Measurements from ENCODE around the gene COL25A1. TPM values are rescaled to one million over a fixed set of nuclear protein-coding genes. Genes with fewer than 3 reads are reported as not detected.
"Not testable (repeated sequence)": the region's sequence is repeated elsewhere in the genome, so short reads cannot be mapped to it uniquely, and the experiment has no call there.

The COL25A1 gene
- total RNA-seq, 1 donor from 2014 or later, result 4.0 TPM

DNA sequence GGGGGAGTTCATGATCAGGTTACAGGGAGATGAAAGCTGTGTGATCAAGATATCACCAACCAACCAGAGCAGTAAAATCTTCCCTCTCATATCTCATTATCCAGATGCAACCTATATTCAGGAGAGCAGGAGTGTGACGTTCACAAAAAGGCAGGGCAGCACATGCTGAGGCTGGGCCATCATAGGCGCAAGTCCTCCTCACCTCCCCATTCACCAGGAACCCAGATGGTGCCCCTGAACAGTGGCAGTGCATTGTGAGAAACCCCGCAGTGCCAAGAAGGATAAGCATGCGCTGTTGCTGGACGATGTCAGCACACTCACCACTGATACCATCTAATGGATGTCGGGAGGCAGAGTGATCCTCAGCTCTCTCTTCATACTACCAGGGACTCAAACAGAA, 170.9 kb downstream of the COL25A1 start:
- DNase-seq (ENCODE audit: low read depth, low spot score), result no peak

DNA sequence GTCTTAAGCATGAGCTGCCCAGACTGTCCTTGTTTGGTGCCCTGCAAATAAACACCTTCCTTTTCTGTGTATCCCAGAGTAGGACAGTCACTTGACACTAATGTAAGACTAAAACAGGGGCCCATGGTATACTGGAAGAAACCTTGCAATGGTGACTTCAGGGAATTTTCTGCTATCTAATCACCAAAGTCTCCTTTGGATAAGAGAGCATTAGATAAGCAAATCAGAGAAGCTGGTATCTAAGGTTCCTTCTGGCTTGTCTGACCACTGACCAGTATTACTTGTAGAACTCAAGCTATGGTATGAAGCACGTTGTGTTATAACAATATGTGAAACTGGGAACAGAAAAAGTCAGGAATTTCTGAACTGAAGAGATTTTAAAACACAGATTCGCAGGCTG, 173.9 kb downstream of the COL25A1 start:
- DNase-seq (ENCODE audit: low read depth, low spot score), result no peak

DNA sequence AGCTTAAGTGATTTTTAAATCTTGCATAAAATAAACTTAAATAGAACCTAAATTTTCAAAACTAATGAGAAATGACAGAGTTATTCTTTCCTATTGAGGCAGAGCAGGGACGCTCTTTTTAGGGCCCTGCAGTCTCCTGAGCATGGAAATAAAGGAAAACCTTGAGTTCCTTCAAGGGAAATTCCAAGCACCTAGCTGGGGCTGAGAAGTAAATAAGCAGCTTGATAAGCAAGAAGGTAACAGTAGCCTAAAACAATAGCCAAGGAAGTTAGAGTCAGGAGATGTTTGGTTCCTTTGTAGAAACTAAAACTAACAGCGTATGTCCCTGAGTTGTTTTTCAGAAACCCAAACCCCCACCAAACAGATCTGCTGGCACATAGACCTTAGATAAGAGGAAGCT, 174.6 kb downstream of the COL25A1 start:
- DNase-seq (ENCODE audit: low read depth, low spot score), result no peak

DNA sequence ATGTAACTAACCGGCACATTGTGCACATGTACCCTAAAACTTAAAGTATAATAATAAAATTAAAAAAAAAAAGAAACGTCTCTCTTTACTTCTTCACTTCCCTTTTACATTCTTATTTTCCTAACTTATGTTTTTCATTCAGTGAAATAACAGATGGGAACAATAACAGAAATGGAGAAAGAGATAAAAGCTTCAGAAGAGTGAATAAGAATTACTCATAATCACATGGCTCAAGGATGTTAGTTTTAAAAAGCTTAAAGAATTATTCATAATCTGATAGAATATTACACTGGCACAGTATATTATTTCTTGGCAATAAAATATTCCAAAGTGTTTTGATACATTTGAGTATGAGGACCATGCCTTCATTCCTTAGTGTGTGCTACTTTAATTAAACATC, 175.6 kb downstream of the COL25A1 start:
- DNase-seq (ENCODE audit: low read depth, low spot score), result no peak

DNA sequence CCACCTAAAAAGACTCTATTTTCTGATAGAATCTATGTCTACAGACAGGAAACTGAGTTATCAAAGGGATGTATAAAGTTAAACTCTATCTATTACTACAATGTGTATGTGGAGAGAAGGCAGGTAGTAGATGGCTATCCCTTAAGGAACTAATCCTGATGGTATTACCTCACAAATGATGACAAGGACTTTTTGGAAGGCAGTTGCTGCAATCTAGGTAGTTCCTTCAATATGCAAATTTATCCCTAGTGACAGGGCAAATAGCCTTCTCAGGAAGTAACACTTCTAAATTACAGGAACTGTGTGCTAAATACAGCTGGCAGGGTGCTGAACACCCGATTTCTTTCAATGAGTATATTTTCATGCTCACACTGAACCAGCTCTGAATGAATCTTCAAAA, 177.4 kb downstream of the COL25A1 start:
- no peak for DNase-seq (ENCODE audit: low read depth, low spot score)

DNA sequence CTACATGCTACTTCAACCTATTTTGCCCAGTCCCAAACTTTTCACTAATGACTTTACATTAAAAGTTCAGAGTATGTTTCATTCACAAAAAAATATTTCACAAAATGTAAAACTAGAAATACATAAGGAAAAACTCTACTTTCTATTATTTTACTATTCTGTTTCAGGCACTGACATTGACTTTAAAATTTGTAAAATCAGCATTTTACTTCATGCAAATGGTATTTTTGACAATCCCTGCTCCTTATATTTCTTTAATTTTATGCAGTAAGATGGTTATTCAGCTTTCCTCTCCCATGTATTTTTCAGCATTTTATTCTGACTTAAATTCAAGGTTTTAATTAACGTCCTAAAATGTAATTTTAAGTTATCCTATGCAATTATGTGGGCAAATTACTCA, 178.5 kb downstream of the COL25A1 start:
- no peak for DNase-seq (ENCODE audit: low read depth, low spot score)

DNA sequence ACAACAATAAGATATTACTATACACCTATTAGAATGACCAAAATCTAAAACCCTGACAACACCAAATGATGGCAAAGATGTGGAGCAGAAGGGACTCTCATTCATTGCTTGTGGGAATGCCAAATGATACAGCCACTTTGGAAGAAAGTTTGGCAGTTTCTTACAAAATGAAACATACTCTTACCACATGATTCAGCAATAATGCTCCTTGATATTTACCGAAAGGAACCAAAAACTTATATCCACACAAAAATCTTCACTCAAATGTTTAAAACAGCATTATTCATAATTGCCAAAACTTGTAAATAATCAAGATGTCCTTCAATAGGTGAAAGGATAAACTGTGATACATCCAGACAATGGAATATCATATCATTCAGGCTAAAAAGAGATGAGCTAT, 180.9 kb downstream of the COL25A1 start:
- DNase-seq (ENCODE audit: low read depth, low spot score), result no peak

DNA sequence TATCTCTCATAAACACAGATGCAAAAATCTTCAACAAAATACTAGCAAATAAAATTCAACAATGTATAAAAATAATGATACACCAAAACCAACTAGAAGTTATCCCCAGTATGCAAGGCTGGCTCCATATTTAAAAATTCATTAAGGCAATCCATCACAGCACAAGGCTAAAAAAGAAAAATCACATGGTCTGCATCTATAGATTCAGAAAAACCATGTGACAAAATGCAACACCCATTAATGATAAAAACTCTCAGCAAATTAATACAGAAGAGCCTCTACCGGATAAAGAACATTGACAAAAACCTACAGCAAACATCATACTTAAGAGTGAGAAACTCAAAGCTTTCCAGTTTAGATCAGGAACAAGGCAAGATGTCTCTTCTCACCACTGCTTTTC, 182.6 kb downstream of the COL25A1 start:
- no peak for DNase-seq (ENCODE audit: low read depth, low spot score)

DNA sequence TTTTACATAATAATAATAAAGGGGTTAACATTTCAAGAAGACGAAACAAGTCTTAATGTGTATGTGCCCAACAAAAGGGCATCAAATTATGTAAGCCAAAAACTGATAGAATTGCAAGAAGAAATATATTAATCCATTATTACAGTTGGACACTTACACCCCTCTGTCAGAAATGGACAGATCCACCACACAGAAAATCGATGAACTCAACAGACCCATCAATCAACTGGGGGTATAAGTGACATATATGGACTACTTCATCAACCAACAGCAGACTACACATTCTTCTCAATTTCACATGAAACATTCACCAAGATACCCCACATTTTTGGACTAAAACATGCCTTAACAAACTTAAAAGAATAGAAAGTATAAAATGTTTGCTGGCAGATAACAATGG, 183.8 kb downstream of the COL25A1 start:
- no peak for DNase-seq (ENCODE audit: low read depth, low spot score)

DNA sequence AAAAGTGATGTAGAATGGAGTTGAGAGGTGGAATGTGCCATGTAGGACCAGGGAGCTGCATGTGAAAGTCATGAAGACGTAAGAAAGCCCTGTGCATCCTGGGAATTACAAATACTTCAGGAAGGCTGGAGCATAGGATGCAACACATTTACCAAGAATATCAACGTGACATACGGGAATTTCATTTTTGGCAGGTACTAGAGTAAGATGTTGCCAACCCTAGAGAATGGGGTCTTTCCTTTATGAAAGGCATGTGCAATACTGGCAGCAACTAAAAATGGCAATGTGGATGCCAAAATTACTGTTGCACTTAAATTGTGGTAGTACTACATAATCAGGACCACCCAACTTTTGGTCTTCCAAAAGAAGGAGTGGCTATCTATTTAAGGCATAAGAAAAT, 188.0 kb downstream of the COL25A1 start:
- no peak for DNase-seq (ENCODE audit: low read depth, low spot score)

DNA sequence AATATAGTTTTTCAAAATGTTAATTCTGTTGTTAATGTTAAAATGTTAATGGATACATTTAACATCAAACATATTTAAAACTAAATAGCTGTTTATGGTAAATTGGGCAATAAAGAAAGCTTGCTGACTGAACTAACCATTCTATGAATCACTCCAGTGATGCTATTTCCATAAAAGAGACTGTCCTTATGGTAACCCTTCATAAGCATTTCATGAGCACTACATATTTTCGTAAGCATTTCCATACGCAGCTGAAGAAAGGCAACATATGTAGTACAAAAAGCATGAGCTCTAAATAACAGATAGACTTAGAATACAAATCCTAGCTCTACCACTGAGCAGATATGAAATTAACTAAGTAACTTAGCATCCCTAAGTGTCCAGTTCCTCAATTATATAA, 188.9 kb downstream of the COL25A1 start:
- no peak for DNase-seq (ENCODE audit: low read depth, low spot score)

DNA sequence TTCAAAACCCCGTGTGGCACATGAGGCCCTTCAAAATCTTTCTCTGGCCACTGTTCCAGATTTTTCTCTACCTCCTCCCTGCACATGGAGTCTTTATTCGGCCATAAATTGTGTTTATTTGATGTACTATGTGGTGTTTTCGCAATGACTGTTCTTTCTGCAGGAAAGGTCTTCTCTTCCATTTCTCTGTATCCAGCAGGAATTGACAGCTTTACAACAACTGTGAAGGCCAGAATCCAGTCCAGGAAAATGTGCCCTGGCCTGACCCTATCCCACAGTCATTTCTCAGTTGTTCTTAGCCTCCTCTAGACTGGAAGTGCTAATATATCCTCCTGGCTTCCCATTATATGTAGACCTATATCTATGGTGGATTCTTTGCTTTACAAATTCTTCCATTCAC, 191.4 kb downstream of the COL25A1 start:
- no peak for DNase-seq (ENCODE audit: low read depth, low spot score)

DNA sequence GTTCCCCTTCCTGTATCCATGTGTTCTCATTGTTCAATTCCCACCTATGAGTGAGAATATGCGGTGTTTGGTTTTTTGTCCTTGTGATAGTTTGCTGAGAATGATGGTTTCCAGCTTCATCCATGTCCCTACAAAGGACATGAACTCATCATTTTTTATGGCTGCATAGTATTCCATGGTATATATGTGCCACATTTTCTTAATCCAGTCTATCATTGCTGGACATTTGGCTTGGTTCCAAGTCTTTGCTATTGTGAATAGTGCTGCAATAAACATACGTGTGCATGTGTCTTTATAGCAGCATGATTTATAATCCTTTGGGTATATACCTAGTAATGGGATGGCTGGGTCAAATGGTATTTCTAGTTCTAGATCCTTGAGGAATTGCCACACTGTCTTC, 194.2 kb downstream of the COL25A1 start:
- not testable (repeated sequence) for DNase-seq (ENCODE audit: low read depth, low spot score)

DNA sequence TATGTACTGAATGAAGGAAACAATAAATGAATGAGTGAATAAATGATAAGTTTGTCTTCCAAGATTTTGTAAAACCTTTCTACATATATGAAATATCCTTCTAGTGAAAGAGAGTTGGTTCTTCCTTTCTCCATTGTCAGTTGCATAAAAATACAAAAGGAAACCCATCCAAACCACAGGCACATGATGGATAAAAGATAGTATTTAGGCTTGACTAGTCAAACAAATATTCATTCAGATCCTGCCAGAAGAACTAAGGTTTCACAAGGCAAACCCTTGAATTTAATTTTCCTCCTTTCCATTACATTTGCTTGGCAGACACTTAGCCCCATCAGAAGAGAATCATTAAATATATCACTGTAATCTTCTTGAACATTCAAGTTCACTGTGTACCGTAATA, 208.4 kb downstream of the COL25A1 start:
- DNase-seq (ENCODE audit: low read depth, low spot score), result no peak

DNA sequence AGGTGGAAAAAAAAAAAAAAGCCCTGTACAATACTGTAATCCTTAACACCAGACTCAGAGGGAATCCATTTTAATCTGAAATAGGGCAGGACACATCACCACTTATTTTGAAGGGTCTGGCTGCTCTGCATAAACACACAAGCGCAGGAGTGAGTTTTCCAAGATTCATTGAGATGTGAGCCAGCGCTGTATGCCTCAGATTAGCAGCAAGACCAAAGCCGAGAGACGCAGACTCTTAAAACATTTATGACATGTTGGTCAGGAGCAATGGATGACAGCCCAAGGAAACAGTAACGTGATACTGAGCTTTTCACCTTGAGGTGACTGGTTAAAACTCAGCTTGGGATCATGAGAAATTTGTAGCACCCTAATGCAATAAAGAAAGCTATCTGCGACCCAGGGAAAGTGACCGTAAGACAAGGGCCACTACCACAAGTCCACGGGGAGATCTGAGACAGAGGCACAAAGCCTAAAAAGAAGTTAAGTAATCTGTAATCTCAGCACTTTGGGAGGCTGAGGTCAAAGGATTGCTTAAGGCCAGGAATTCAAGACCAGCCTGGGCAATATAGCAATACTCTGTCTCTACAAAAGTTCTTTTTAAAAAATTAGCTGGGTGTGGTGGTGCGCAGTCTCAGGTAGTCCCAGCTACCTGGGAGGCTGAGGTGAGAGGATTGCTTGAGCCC, 210.6 kb downstream of the COL25A1 start:
- no peak for DNase-seq (ENCODE audit: low read depth, low spot score)

DNA sequence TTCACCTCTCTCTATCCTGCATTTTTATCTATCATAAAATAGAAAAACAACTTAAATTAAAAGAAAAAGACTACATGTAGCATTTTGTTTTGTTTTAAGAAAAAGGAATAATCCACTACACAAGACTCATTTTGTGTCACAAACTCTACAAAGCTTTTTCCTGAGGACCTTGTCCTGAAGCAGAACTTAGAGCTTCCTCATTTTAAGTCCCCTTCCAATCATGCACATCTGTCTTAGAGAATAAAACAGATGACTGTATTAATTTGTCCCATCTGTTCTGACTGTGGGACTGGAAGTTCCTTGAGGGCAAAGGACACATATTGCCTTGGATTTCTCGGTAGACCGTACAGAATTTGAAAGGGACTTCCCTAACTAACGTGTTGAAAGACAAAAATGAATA, 218.5 kb downstream of the COL25A1 start:
- DNase-seq (ENCODE audit: low read depth, low spot score), result no peak

DNA sequence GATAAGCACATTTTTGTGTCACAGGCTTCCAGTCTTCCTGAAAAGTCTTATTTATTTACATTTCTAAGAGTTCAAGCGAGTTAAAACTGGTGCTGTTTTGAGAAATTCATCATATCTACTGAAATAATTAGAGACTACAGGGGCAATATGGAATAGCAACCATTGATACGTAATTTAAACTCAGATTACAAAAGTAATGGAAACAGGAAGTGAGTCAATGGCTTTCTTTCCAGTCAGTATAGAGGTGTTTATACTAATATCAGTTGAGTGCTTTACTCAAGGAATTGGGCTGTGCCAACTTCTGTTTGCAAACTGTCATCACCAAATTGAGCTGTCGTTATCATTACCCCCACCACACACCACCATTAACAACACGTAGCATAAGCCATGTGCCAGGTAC, 222.7 kb downstream of the COL25A1 start:
- peak; percentile 51 for DNase-seq (ENCODE audit: low read depth, low spot score)

DNA sequence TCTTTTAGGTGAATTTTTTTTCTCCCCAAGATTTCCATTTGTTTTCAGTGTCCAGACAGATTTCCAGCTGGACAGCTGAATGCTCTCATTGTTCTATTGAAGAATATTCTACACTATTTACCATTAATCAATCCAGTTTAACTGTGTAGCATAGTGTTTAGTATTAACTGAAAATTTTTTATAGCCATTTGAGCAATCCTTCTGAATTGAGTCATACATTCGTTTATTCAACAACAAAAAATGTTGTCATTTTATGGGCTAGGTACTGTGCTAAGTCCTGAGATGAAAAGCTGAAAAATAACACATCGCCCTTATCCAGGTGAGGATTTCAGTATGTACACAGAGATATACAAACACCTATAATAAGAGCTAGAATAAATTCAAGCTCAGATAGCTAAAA, 223.3 kb downstream of the COL25A1 start:
- DNase-seq (ENCODE audit: low read depth, low spot score), result no peak

DNA sequence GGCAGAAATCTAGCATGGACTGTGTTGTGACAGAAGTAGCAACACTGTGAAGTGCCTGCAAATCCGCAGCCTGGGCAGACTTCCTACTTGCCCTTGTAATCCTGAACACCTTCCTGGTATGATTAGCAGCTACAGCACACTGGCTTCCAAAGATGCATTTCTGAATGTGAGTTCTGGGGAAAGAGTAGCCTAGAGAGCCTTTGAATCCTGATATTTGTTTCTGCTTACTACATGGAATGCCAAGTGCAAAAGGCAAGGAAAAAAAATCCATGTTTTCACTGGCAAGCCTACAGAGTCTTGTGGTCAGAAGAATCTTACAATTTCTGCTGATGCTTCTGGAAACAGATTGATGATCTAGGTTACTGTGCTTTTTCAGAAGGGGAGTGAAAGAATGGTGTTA, 223.7 kb downstream of the COL25A1 start:
- no peak for DNase-seq (ENCODE audit: low read depth, low spot score)

DNA sequence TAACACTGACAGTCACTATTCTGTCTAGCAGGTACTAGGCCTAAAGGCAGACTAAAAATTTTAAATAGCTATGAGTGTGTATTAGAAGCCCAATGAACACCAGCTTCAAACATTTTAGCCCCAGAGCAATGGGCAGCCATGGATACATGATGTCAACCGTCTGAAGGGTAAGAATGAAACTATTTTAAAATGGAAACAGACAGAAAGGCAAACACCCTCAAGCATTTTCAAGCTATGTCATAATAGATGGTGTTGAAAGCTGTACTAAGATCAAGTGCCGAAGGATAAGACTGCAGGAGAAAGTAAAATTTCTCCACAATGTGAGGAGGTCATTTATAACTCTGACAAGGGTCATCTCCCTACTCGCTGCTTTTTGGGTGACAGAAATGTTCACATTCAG, 225.0 kb downstream of the COL25A1 start:
- DNase-seq (ENCODE audit: low read depth, low spot score), result no peak

DNA sequence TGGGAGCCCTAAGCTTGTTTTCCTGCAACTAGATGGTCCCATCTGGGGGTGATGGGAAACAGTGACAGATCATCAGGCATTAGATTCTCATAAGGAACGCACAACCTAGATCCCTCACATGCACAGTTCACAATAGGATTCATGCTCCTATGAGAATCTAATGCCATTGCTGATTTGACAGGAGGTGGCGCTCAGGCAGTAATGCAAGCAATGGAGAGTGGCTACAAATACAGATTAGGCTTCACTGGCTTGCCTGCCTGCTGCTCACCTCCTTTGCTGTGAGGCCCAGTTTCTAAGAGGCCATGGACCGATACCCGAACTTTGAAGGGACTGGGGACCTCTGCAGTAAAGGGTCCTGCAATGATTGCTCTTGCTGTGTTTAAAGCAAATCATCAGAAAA, 225.7 kb downstream of the COL25A1 start:
- DNase-seq (ENCODE audit: low read depth, low spot score), result not testable (repeated sequence)

DNA sequence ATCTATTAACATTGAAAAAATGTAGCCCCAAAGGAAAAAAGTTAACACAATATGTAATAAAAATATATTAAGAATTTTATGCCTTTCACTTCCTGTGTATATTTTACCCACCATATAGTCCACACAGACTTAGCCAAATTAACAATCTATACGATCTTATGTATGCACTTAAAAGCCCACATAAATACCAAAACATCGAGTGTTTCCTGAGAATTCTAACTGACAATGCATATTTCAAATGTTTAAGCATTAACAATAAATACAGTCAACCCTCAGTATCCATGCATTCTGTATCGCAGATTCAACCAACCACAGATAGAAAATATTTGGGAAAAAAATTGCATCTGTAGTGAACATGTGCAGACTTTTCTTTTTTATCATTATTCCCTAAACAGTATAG, 226.8 kb downstream of the COL25A1 start:
- DNase-seq (ENCODE audit: low read depth, low spot score), result no peak

DNA sequence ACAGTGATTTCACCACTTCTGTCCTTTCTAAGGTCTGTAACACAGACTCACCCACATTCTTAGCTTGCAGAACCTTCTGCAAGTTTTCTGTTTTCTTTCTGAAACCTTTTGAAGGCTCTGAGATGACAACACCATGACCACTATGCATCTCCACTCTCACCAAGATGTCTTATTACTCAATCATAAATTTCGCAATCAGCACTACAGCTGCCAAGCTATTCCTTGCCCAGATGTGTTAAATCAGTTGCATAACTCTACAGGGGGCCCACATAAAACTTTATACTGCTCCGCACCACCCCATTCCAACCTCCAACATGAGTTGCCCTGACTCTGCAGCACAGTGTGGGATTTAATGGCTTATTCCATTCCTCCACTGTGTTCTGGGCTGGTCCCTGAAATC, 229.9 kb downstream of the COL25A1 start:
- no peak for DNase-seq (ENCODE audit: low read depth, low spot score)

DNA sequence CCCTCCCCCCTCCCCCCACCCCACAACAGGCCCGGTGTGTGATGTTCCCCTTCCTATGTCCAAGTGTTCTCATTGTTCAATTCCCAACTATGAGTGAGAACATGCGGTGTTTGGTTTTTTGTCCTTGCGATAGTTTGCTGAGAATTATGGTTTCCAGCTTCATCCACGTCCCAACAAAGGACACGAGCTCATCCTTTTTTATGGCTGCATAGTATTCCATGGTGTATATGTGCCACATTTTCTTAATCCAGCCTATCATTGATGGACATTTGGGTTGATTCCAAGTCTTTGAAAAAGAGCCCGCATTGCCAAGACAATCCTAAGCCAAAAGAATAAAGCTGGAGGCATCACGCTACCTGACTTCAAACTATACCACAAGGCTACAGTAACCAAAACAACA, 231.8 kb downstream of the COL25A1 start:
- DNase-seq (ENCODE audit: low read depth, low spot score), result not testable (repeated sequence)
